Right lobe of liver (tissue), 6 donors: Measurements from ENCODE around the gene RBM47. TPM values are rescaled to one million over a fixed set of nuclear protein-coding genes. Genes with fewer than 3 reads are reported as not detected.
"Not testable (repeated sequence)": the region's sequence is repeated elsewhere in the genome, so short reads cannot be mapped to it uniquely, and the experiment has no call there.

Experiments
- ATAC-seq, 4 donors: fragments of 200-7000 bp; cut with Tn5 transposase; one replicate each; pipeline ENCODE4 v1.9.1; 2020; ENCODE audit warnings: mild to moderate bottlenecking in 4 of 4, moderate library complexity in 4 of 4
- DNase-seq, 3 donors: peaks; one replicate each; pipeline ENCODE4 v3.0.0-alpha.2; 2020
- H3K27ac ChIP-seq, 3 donors: fragments of 200-600 bp; one replicate each; pipeline ENCODE4 v1.8.0; 2022
- H3K27me3 ChIP-seq, 2 donors: fragments of 200-600 bp; one replicate each; pipeline ENCODE4 v1.8.0; 2022
- H3K36me3 ChIP-seq, 4 donors: fragments of 200-600 bp; sonication (generic) in 1 of 4; one replicate each; pipeline versions ENCODE4 v1.5.1 to v1.8.0; 2017 to 2022; ENCODE audit warnings: control low read depth in 1 of 4
- H3K4me1 ChIP-seq, 4 donors: fragments of 200-600 bp; sonication (generic) in 1 of 4; one replicate each; pipeline versions ENCODE4 v1.5.1 to v1.8.0; 2017 to 2022; ENCODE audit warnings: control low read depth in 1 of 4
- H3K4me3 ChIP-seq, 3 donors: fragments of 200-600 bp; one replicate each; pipeline ENCODE4 v1.8.0; 2022
- H3K9me3 ChIP-seq, 4 donors: fragments of 200-600 bp; sonication (generic) in 1 of 4; one replicate each; pipeline versions ENCODE4 v1.5.1 to v1.8.0; 2017 to 2022; ENCODE audit warnings: control low read depth in 1 of 4
- POLR2A ChIP-seq: fragments of 450-650 bp; IDR thresholded peaks from one replicate; pipeline ENCODE4 v1.6.1; 2017; ENCODE audit warnings: antibody characterized with exemption, mild to moderate bottlenecking
- WGBS: methylation state at CpG from one replicate; pipeline ENCODE4 v1.1.6; 2018; ENCODE audit warnings: low coverage, low lambda C conversion rate; ENCODE audit not compliant: insufficient coverage; ENCODE audit errors: missing lambda C conversion rate; 5-methylcytosine and 5-hydroxymethylcytosine counted together
- intact Hi-C, 2 donors: fragments of 100-400 bp; cut with DNase I; formaldehyde crosslinking; loops; one replicate each; pipeline versions ENCODE4 v1.11.2 to v1.14.1; 2022
- total RNA-seq, 6 experiments: library from RNA; depleted of rRNA in 2 of 6; stranded (reverse); fragments of >200 nt in 2 of 6; fragmentation: NEBNext Ultra II Directional in 3 of 6; extraction: Animal tissue kit (Norgen Biotek cat#: 25700) in 3 of 6; gene quantifications; one replicate each; pipeline versions ENCODE4 v1.1.0 to v1.2.4, GENCODE V29; 2016 to 2023
- TF ChIP-seq, protein P1 (sequence below), 4 donors: fragments of 200-600 bp in 3 of 4; fragments of 450-650 bp in 1 of 4; IDR thresholded peaks; one replicate each; pipeline versions ENCODE4 v1.5.1 to v1.8.0; 2016 to 2022; ENCODE audit warnings: antibody characterized with exemption in 4 of 4, mild to moderate bottlenecking in 2 of 4
- donor health status: DM: no; HTN: yes; CAD: no.
- donor health status: DM: no; HTN: no; CAD: no.
- donor health status: DM: no; HTN: no; CAD: no.
- donor health status: DM: no; HTN: yes; CAD: no.
- donor health status: DM: no; HTN: yes; CAD: no.

Gene RBM47
- total RNA-seq, 6 experiments from 2014 or later = 29.5 to 85.0 (median 51.1) TPM

DNA sequence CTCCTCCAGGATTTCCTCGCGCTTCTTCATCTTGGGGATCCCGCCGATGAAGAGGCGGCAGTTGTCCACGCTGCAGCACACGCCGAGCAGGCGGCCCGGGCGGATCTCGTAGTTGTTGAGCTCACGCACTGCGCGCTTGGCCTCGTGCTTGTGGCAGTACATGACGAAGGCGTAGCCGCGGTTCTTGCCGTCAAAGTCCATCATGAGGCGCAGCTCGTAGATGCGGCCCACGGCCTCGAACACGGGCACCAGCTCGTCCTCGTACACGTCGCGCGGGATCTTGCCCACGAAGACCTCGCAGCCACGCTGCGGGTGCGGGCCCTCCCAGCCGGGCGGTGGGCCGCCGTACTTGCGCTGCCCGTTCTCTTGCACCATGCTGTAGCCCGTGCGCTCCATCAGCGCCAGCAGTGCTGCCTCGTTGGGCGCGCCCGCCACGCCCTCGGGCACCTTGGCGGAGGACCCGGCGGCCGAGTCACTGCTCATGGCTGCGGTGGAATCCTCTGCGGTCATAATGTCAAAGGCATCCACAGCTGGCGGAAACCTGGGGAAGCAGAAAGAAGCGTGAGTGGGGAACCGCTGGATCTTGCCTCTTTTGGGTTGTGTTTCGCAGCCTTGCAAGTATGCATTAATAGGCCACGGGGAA, 191.2 kb downstream of the RBM47 start:
- WGBS = 97% methylated on average over 14 of the region's 64 CpGs
- DNase-seq (no peak), ATAC-seq (peak in 2 of 4 donors; percentile 8 to 35)
- no peaks in the 10 kb centered on the region for H3K9me3 ChIP-seq
- no peak overlapping the region for H3K27ac ChIP-seq
- H3K4me3 ChIP-seq = no peak overlapping the region
- peaks cover 0 to 33% (median 6%) of the 10 kb centered on the region in 4 donors for H3K4me1 ChIP-seq
- peaks cover 8 to 43% (median 18%) of the 10 kb centered on the region in 4 donors for H3K36me3 ChIP-seq
- no peak for TF ChIP-seq POLR2A
- TF ChIP-seq, protein P1, sequence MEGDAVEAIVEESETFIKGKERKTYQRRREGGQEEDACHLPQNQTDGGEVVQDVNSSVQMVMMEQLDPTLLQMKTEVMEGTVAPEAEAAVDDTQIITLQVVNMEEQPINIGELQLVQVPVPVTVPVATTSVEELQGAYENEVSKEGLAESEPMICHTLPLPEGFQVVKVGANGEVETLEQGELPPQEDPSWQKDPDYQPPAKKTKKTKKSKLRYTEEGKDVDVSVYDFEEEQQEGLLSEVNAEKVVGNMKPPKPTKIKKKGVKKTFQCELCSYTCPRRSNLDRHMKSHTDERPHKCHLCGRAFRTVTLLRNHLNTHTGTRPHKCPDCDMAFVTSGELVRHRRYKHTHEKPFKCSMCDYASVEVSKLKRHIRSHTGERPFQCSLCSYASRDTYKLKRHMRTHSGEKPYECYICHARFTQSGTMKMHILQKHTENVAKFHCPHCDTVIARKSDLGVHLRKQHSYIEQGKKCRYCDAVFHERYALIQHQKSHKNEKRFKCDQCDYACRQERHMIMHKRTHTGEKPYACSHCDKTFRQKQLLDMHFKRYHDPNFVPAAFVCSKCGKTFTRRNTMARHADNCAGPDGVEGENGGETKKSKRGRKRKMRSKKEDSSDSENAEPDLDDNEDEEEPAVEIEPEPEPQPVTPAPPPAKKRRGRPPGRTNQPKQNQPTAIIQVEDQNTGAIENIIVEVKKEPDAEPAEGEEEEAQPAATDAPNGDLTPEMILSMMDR (IDR thresholded peaks at IDR 0.05) = no peak
- no peaks in the 10 kb centered on the region for H3K27me3 ChIP-seq
- intact Hi-C loops = no loop called here

DNA sequence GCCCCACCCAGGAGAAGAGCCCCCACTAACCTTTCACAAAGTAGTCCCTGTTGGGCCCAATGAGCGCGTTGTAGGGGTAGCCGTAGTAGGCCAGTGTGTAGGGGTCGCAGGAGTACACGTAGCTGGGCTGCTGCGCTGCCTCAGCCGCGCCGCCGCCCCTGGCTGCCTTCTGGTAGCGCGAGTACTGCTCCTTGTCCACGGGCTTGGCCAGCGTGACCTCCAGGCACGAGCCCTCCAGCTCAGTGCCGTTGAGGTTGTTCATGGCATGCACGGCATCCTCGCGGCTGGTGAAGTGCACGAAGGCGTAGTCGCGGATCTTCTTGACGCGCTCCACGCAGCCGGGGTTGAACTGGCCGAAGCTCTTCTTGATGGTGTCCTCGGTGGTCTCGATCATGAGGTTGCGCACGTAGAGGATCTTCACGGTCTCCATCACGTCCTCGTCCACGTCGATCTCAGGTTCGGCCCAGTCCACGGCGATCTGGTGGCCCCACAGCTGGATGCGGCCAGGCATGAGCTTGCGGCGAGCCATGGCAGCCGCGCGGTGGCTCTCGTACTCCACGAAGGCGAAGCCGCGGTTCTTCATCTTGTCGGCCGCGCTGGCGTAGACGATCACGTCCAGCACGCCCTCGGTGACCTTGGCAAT, 191.8 kb downstream of the RBM47 start:
- no peak overlapping the region for H3K4me3 ChIP-seq
- peak in 1 of 3 donors; percentile 60 for DNase-seq
- TF ChIP-seq, protein P1 (IDR thresholded peaks at IDR 0.05) = no peak
- no peak for TF ChIP-seq POLR2A
- no peak overlapping the region for H3K27ac ChIP-seq
- intact Hi-C loops = no loop called here
- WGBS = 94% methylated on average over 25 of the region's 59 CpGs
- no peaks in the 10 kb centered on the region for H3K9me3 ChIP-seq
- peak in 2 of 4 donors; percentile 5 to 41 for ATAC-seq
- H3K27me3 ChIP-seq = no peaks in the 10 kb centered on the region
- H3K36me3 ChIP-seq = peaks cover 8 to 50% (median 19%) of the 10 kb centered on the region in 4 donors
- H3K4me1 ChIP-seq = peaks cover 0 to 33% (median 6%) of the 10 kb centered on the region in 4 donors

DNA sequence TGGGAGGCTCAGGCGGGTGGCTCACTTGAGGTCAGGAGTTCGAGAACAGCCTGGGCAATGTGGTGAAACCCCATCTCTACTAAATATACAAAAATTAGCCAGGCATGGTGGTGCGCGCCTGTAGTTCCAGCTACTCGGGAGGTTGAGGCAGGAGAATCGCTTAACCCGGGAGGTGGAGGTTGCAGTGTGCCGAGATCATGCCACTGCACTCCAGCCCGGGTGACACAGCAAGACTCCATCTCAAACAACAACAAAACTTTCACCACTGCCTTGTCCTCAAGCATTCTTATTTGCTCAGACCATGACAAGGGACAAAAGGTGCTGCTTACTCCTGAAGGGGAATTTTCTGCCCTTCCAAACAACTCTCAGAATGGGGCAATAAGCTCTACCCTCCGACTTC, 194.4 kb downstream of the RBM47 start:
- Histone ChIP-seq H3K36me3 (peaks cover 8 to 74% (median 27%) of the 10 kb centered on the region in 4 donors), H3K4me1 (peaks cover 0 to 23% (median 0%) of the 10 kb centered on the region in 4 donors), H3K27ac (peak overlapping the region in 1 of 3 donors; percentile 18)
- WGBS = 100% methylated on average over 6 of the region's 10 CpGs
- H3K9me3 ChIP-seq, ATAC-seq, intact Hi-C loops, DNase-seq, H3K27me3 ChIP-seq, H3K4me3 ChIP-seq: not testable (repeated sequence)

DNA sequence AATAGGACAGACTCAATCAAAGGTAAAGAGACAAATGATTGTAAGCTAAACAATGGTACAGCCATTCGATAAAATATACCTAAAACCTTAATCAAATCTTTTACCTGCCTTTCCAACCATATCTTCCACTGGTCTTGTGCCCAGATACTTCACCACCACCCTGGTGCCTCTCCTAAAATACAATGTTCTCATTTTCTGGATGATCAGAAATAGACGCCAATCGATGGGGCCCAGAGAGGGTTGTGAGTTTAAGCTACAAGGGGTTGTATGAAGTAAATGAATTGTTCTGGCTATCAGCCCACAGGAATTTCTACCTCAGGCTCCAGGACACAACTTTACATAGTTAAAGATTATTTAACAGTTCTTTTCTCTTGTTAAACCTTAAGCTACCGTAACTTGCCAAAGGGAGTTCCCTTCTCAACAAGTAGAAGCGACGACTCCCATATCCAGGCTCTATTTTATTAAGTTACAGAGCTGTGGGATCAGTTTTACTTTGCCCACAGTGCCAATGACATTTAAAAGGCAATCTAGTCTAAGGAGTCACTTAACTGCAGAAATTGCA, 195.5 kb downstream of the RBM47 start:
- H3K27ac ChIP-seq = no peak overlapping the region
- TF ChIP-seq, protein P1 (IDR thresholded peaks at IDR 0.05) = no peak
- TF ChIP-seq POLR2A = no peak
- H3K36me3 ChIP-seq = peaks cover 8 to 78% (median 27%) of the 10 kb centered on the region in 4 donors
- H3K9me3 ChIP-seq = no peaks in the 10 kb centered on the region
- no peaks in the 10 kb centered on the region for H3K27me3 ChIP-seq
- WGBS = 73% methylated on average over 5 of the region's 6 CpGs
- ATAC-seq (no peak), DNase-seq (no peak)
- intact Hi-C loops = no loop called here
- no peak overlapping the region for H3K4me3 ChIP-seq
- H3K4me1 ChIP-seq = peaks cover 0 to 18% (median 0%) of the 10 kb centered on the region in 4 donors

DNA sequence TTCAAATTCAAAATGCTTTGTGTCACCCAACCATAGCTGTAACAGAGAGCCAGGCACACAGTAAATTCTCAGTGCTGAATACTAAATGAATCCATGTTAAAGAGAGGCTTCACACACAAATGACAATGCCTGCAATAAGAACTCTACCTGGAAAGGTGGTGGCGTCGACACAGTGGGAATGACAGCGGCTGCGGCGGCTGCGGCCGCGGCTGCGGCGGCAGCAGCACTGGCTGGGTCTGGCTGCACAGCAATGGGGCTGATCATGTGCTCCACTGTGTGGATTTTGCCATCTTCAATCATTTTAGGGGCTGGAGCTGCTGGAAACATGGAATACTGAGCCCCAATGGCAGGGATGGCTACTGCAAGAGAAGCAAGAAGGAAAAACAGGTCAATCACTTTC, 197.2 kb downstream of the RBM47 start:
- intact Hi-C loops = no loop called here
- TF ChIP-seq, protein P1 (IDR thresholded peaks at IDR 0.05) = no peak
- TF ChIP-seq POLR2A = no peak
- no peak for ATAC-seq
- 95% methylated on average over 9 of the region's 10 CpGs for WGBS
- H3K27me3 ChIP-seq = no peaks in the 10 kb centered on the region
- H3K9me3 ChIP-seq = no peaks in the 10 kb centered on the region
- H3K27ac ChIP-seq = no peak overlapping the region
- DNase-seq = no peak
- H3K4me3 ChIP-seq = no peak overlapping the region
- H3K36me3 ChIP-seq = peaks cover 6 to 80% (median 32%) of the 10 kb centered on the region in 4 donors
- H3K4me1 ChIP-seq = peaks cover 0 to 18% (median 0%) of the 10 kb centered on the region in 4 donors

DNA sequence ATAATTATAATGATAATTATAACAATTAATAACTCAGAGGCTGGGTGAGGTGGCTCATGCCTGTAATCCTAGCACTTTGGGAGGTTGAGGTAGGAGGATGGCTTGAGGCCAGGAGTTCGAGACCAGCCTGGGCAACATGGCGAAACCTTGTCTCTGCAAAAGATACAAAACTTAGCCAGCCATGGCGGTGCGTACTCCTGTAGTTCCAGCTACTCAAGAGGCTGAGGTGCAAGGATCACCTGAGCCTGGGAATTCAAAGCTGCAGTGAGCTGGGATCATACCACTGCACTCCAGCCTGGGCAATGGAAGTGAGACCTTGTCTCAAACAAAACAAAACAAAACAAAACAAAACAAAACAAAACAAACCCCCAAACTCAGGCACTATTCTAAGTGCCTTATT, 201.8 kb downstream of the RBM47 start:
- intact Hi-C loops, DNase-seq, H3K27me3 ChIP-seq, H3K27ac ChIP-seq, ATAC-seq, H3K9me3 ChIP-seq, H3K4me1 ChIP-seq, H3K4me3 ChIP-seq: not testable (repeated sequence)
- peaks cover 12 to 74% (median 24%) of the 10 kb centered on the region in 4 donors for H3K36me3 ChIP-seq
- WGBS = 94% methylated on average over 4 of the region's 4 CpGs
